Neural cell (in vitro differentiated cells): Measurements from ENCODE around the gene CHKA. TPM values are rescaled to one million over a fixed set of nuclear protein-coding genes. Genes with fewer than 3 reads are reported as not detected.

Experiments
- H2AFZ ChIP-seq: fragments of 200-600, 300-800 bp; sonication (generic), shearing (Covaris generic); 2 replicates; pipeline ENCODE4 v1.6.0; 2014; ENCODE audit warnings: low read depth, mild to moderate bottlenecking, antibody characterized with exemption, low read length, moderate library complexity
- H3F3A ChIP-seq: fragments of 200-600 bp; shearing (Covaris generic); 2 replicates; pipeline ENCODE4 v1.6.1; 2016; ENCODE audit warnings: mild to moderate bottlenecking, moderate library complexity, mixed read lengths, antibody characterized with exemption, low read length; ENCODE audit not compliant: insufficient read depth, poor library complexity, severe bottlenecking
- H3K27ac ChIP-seq: fragments of 200-600, 300-800 bp; sonication (generic), shearing (Covaris generic); 2 replicates; pipeline ENCODE4 v1.5.1; 2014; ENCODE audit warnings: mild to moderate bottlenecking, low read length, moderate library complexity
- H3K27me3 ChIP-seq: fragments of 300-800, 200-600 bp; sonication (generic), shearing (Covaris generic); 2 replicates; pipeline ENCODE4 v1.6.0; 2014; ENCODE audit warnings: mild to moderate bottlenecking, low read depth, low read length, moderate library complexity; ENCODE audit not compliant: insufficient read depth
- H3K36me3 ChIP-seq: fragments of 300-800, 200-600 bp; sonication (generic), shearing (Covaris generic); 2 replicates; pipeline ENCODE4 v1.5.1; 2014; ENCODE audit warnings: mild to moderate bottlenecking, antibody characterized with exemption, low read length, moderate library complexity; ENCODE audit not compliant: insufficient read depth
- H3K4me2 ChIP-seq: fragments of 300-800, 200-600 bp; sonication (generic), shearing (Covaris generic); 2 replicates; pipeline ENCODE4 v1.6.0; 2014; ENCODE audit warnings: mild to moderate bottlenecking, low read length
- H3K4me3 ChIP-seq: fragments of 300-800, 200-600 bp; sonication (generic), shearing (Covaris generic); 2 replicates; pipeline ENCODE4 v1.5.1; 2014; ENCODE audit warnings: mild to moderate bottlenecking, low read length, moderate library complexity
- H3K79me2 ChIP-seq: fragments of 200-600 bp; shearing (Covaris generic); replicated peaks from 2 replicates; pipeline ENCODE4 v1.6.0; 2014; ENCODE audit warnings: mild to moderate bottlenecking, low read length, moderate library complexity; ENCODE audit not compliant: insufficient read depth
- H3K9ac ChIP-seq: fragments of 300-800, 200-600 bp; sonication (generic), shearing (Covaris generic); 2 replicates; pipeline ENCODE4 v1.6.1; 2016; ENCODE audit warnings: mild to moderate bottlenecking, low read length, mixed read lengths
- H3K9me2 ChIP-seq: fragments of 200-600 bp; shearing (Covaris generic); 2 replicates; pipeline ENCODE4 v1.6.1; 2016; ENCODE audit warnings: mild to moderate bottlenecking, low read length, mixed read lengths; ENCODE audit not compliant: insufficient read depth
- H3K9me3 ChIP-seq: fragments of 200-600, 300-800 bp; sonication (generic), shearing (Covaris generic); 2 replicates; pipeline ENCODE4 v1.6.1; 2016; ENCODE audit warnings: mild to moderate bottlenecking, mixed run types, low read length, moderate library complexity, mixed read lengths
- H4K20me1 ChIP-seq: fragments of 200-600 bp; shearing (Covaris generic); 2 replicates; pipeline ENCODE4 v1.6.1; 2016; ENCODE audit warnings: mild to moderate bottlenecking, mixed run types; ENCODE audit not compliant: insufficient read depth
- CTCF ChIP-seq: fragments of 450-650 bp; IDR thresholded peaks from 2 replicates; pipeline ENCODE4 v1.5.1; 2014; ENCODE audit warnings: antibody characterized with exemption, mild to moderate bottlenecking, moderate library complexity; ENCODE audit not compliant: poor library complexity, severe bottlenecking
- EP300 ChIP-seq: fragments of 450-650 bp; conservative IDR thresholded peaks from 2 replicates; pipeline ENCODE4 v1.6.1; 2014; ENCODE audit warnings: antibody characterized with exemption, mild to moderate bottlenecking, moderate library complexity; ENCODE audit not compliant: poor library complexity, severe bottlenecking
- EZH2 ChIP-seq: fragments of 200-600, 300-800 bp; shearing (Covaris generic), sonication (generic); IDR thresholded peaks from 2 replicates; pipeline ENCODE4 v1.6.1; 2014; ENCODE audit warnings: antibody characterized with exemption, low read length, borderline replicate concordance, mild to moderate bottlenecking; ENCODE audit not compliant: insufficient read depth, poor library complexity, severe bottlenecking
- MXI1 ChIP-seq: fragments of 450-650 bp; conservative IDR thresholded peaks from 2 replicates; pipeline ENCODE4 v1.6.1; 2014; ENCODE audit warnings: antibody characterized with exemption, mild to moderate bottlenecking; ENCODE audit not compliant: poor library complexity, severe bottlenecking
- POLR2AphosphoS5 ChIP-seq: IDR thresholded peaks from 2 replicates; pipeline ENCODE4 v1.6.1; 2012
- RAD21 ChIP-seq: fragments of 450-650 bp; conservative IDR thresholded peaks from 2 replicates; pipeline ENCODE4 v1.6.1; 2014; ENCODE audit warnings: antibody characterized with exemption, mild to moderate bottlenecking, moderate library complexity
- REST ChIP-seq: IDR thresholded peaks from 2 replicates; pipeline ENCODE4 v1.6.1; 2012; ENCODE audit warnings: borderline replicate concordance
- SMC3 ChIP-seq: fragments of 450-650 bp; conservative IDR thresholded peaks from 2 replicates; pipeline ENCODE4 v1.6.1; 2014; ENCODE audit warnings: antibody characterized with exemption, mild to moderate bottlenecking, moderate library complexity; ENCODE audit not compliant: poor library complexity
- TAF1 ChIP-seq: IDR thresholded peaks from 2 replicates; pipeline ENCODE4 v1.6.1; 2012; ENCODE audit warnings: low read depth
- polyA plus RNA-seq: library from polyadenylated mRNA; depleted of rRNA; stranded (reverse); fragments of >200 nt; gene quantifications from 2 replicates; pipeline ENCODE4 v1.2.3, GENCODE V29; 2014

Gene CHKA
- polyA plus RNA-seq, 1 donor from 2014 or later = 90.0 TPM

DNA sequence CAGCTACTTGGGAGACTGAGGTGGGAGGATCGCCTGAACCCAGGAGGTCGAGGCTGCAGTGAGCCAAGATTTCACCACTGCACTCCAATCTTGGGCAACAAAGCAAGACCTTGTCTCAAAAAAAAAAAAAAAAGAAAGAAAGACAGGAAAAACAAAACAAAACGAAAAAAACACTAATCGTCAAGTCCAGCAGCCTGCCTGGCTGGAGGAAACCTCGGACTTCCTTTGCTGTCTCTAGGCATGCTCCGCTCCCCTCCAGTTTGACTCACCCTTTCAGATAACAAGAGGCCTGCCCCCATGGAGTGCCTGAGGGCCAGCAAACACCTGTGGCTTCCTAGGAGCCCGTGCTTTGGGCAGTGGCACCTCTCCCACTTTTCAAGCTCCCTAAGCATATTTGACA is 28.8 kb upstream of the CHKA start:
- Histone ChIP-seq H3K4me3 (no peak overlapping the region), H3K4me2 (no peak overlapping the region), H3K9me2 (no peaks in the 10 kb centered on the region), H3K27ac (no peak overlapping the region), H3K36me3 (no peaks in the 10 kb centered on the region), H3K79me2 (no peaks in the 10 kb centered on the region), H3F3A (no peaks in the 10 kb centered on the region), H4K20me1 (no peaks in the 10 kb centered on the region), H2AFZ (no peak overlapping the region), H3K9me3 (no peaks in the 10 kb centered on the region), H3K27me3 (no peaks in the 10 kb centered on the region), H3K9ac (no peak overlapping the region)
- TF ChIP-seq SMC3 = no peak
- TF ChIP-seq CTCF = no peak
- no peak for TF ChIP-seq RAD21
- TF ChIP-seq POLR2AphosphoS5 = no peak
- no peak for TF ChIP-seq MXI1
- no peak for TF ChIP-seq EZH2
- TF ChIP-seq TAF1 = no peak
- TF ChIP-seq REST = no peak
- no peak for TF ChIP-seq EP300

GRCh38 chr11:68149417-68149816 is 28.2 kb upstream of the CHKA start:
- TF ChIP-seq EZH2 (no peak), RAD21 (no peak), MXI1 (no peak), REST (no peak), EP300 (no peak), SMC3 (no peak), CTCF (no peak), POLR2AphosphoS5 (no peak)
- no peaks in the 10 kb centered on the region for H3K9me3 ChIP-seq

More at GRCh38 chr11:68149417-68149816, 28.2 kb upstream of the CHKA start:
- no peak overlapping the region for H2AFZ ChIP-seq
- H3K27ac ChIP-seq = no peak overlapping the region
- no peaks in the 10 kb centered on the region for H3F3A ChIP-seq
- no peaks in the 10 kb centered on the region for H4K20me1 ChIP-seq
- H3K79me2 ChIP-seq = no peaks in the 10 kb centered on the region
- H3K4me3 ChIP-seq = no peak overlapping the region
- H3K9ac ChIP-seq = no peak overlapping the region
- no peak overlapping the region for H3K4me2 ChIP-seq
- no peaks in the 10 kb centered on the region for H3K9me2 ChIP-seq
- no peaks in the 10 kb centered on the region for H3K27me3 ChIP-seq
- H3K36me3 ChIP-seq = no peaks in the 10 kb centered on the region
